Stomach smooth muscle (tissue), 2 donors: ENCODE measurements around the gene CNDP1.

Experiments used
- H3K27ac ChIP-seq: one replicate; pipeline ENCODE4 v1.7.0; 2013; ENCODE audit warnings: mild to moderate bottlenecking, low read length, inconsistent platforms
- H3K27me3 ChIP-seq, 2 donors: one replicate each; pipeline ENCODE4 v1.7.0; 2013; ENCODE audit warnings: low read length in 2 of 2; ENCODE audit not compliant: insufficient read depth in 2 of 2, control insufficient read depth in 1 of 2
- H3K36me3 ChIP-seq, 2 donors: one replicate each; pipeline ENCODE4 v1.7.0; 2013; ENCODE audit warnings: low read length in 2 of 2; ENCODE audit not compliant: control insufficient read depth in 2 of 2, insufficient read depth in 2 of 2
- H3K4me1 ChIP-seq: one replicate; pipeline ENCODE4 v1.7.0; 2013; ENCODE audit warnings: low read length; ENCODE audit not compliant: control insufficient read depth, insufficient read depth
- H3K4me3 ChIP-seq, 2 donors: one replicate each; pipeline ENCODE4 v1.7.0; 2013; ENCODE audit warnings: low read length in 2 of 2
- H3K9ac ChIP-seq, 2 donors: one replicate each; pipeline ENCODE4 v1.7.0; 2013; ENCODE audit warnings: low read length in 2 of 2, mild to moderate bottlenecking in 1 of 2
- H3K9me3 ChIP-seq, 2 donors: one replicate each; pipeline ENCODE4 v1.7.0; 2013; ENCODE audit warnings: low read length in 2 of 2; ENCODE audit not compliant: control insufficient read depth in 2 of 2
- donor health status: healthy.
- donor health status: Pancreatic carcinoma.

The CNDP1 gene, protein sequence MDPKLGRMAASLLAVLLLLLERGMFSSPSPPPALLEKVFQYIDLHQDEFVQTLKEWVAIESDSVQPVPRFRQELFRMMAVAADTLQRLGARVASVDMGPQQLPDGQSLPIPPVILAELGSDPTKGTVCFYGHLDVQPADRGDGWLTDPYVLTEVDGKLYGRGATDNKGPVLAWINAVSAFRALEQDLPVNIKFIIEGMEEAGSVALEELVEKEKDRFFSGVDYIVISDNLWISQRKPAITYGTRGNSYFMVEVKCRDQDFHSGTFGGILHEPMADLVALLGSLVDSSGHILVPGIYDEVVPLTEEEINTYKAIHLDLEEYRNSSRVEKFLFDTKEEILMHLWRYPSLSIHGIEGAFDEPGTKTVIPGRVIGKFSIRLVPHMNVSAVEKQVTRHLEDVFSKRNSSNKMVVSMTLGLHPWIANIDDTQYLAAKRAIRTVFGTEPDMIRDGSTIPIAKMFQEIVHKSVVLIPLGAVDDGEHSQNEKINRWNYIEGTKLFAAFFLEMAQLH

DNA sequence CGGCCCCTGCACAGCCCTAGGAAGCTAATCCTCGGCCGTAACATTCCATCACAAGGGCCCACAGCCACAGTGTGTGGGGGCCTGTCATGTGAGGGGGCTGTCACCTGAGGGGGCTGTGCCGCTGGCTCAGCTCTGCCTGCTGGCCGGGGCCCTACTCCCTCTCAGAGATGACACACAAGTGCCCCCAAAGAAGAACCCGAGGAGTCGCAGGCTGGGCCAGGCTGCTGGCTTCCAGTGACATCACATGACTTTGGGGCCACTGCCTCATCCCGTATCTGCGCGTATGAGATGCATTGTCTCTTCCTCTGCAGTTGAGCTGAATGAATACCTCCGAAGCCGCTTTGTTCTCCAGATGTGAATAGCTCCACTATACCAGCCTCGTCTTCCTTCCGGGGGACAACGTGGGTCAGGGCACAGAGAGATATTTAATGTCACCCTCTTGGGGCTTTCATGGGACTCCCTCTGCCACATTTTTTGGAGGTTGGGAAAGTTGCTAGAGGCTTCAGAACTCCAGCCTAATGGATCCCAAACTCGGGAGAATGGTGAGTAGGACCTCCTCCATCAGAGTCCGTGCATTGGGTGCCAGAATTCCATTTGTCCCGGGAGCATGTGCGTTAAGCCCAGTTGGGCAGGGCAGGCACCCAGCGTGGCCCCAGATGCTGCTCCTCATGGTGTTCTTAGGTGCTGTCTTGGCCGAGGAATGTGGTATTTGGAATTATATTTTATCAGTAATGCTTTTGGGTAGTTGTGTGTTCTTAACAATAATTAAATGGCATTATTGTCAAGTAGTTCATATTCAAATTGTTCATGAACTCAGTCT lies at the start of gene CNDP1:
CNDP1 (plus strand) TSS at position 351 of the 820 bp plus-strand sequence; CDS start at position 519, 168 bp downstream.
- no peak within 1 kb of the TSS for H3K27ac ChIP-seq
- no peaks in the 10 kb centered on the region for H3K4me1 ChIP-seq
- no peak within 1 kb of the TSS for H3K9ac ChIP-seq
- no peaks in the 10 kb centered on the region for H3K9me3 ChIP-seq
- H3K27me3 ChIP-seq: no peaks in the 10 kb centered on the region
- no peak within 1 kb of the TSS for H3K4me3 ChIP-seq
- H3K36me3 ChIP-seq: no peaks in the 10 kb centered on the region

DNA sequence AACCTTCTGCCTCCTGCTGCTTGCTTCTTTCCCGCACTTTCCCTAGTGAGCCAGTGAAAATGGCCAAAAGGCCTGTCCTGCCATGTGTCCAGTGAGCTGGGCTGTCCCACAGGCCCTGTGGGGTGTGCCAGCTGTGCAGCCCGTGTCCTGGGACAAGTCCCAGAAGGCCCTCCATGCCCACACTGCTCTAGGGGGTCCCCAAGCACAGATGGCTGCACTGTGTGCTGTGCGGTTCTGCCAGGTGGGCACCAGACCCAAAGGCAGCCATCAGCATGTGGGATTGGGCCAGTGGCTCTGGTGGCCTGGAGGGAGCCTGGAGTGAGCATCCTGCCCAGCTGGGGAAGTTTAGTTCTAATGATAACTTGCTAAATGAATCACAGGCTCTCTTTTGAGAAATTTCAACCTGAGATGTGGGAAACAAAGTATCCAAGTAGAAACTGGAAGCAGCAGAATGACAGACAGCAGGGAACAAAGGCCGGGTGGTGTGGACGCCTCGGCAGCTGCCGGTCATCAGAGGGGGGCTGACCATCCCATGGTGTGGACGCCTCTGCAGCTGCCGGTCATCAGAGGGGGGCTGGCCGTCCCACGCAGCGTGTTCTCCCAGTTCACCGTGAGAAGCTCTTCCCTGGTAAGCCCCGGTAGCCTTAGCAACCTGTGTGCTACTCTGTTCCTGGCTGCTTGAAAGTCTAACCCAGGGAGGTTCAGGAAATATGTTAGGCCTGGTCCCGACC lies 48.0 kb upstream of the CNDP1 start:
- Histone ChIP-seq H3K4me3 (no peak overlapping the region), H3K9ac (no peak overlapping the region), H3K27ac (no peak overlapping the region)

DNA sequence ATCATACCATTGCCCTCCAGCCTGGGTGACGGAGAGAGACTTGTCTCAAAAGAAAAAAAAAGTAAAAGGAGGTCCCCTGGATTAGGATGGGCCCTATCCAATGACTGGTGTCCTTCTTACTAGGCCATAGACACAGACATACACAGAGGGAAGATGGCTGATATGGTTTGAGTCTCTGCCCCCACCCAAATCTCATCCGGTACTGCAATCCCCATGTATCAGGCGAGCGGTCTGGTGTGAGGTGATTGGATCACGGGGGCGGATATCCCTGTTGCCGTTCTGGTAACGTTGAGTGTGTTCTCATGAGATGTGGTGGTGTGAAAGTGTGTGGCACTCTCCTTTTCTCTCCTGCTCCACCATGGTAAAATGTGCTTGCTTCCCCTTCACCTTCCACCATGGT lies 45.9 kb upstream of the CNDP1 start:
- H3K9ac ChIP-seq: no peak overlapping the region
- H3K27ac ChIP-seq: no peak overlapping the region
- H3K4me1 ChIP-seq: peaks cover 5% of the 10 kb centered on the region
- H3K9me3 ChIP-seq: peaks cover 0 to 4% of the 10 kb centered on the region in 2 donors
- no peak overlapping the region for H3K4me3 ChIP-seq
- peaks cover 0 to 4% of the 10 kb centered on the region in 2 donors for H3K27me3 ChIP-seq
- H3K36me3 ChIP-seq: no peaks in the 10 kb centered on the region

More for the DNA sequence above, 48.0 kb upstream of the CNDP1 start:
- H3K4me1 ChIP-seq: peaks cover 5% of the 10 kb centered on the region
- no peaks in the 10 kb centered on the region for H3K36me3 ChIP-seq
- no peaks in the 10 kb centered on the region for H3K9me3 ChIP-seq
- H3K27me3 ChIP-seq: peaks cover 0 to 4% of the 10 kb centered on the region in 2 donors

DNA sequence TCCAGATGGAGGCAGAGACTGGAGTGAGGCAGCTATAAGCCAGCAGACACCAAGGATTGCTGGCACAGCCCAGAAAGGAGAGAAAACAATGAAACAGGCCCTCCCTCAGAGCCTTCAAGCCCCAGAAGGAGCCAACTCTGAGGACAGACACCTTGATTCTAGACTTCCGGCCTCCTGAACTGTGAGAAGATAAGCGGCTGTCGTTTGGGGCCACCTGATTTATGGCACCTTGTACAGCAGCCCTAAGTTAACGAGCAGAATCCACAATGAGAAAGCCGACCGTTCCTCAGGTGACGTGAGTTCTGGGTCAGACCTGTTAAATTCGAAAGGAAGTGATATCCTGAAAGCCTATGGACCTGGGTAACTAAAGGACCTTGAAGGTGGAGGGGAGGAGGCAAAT lies 45.4 kb upstream of the CNDP1 start:
- Histone ChIP-seq H3K9me3 (peaks cover 0 to 4% of the 10 kb centered on the region in 2 donors), H3K36me3 (no peaks in the 10 kb centered on the region), H3K27ac (no peak overlapping the region), H3K9ac (no peak overlapping the region), H3K27me3 (peaks cover 0 to 4% of the 10 kb centered on the region in 2 donors), H3K4me3 (no peak overlapping the region), H3K4me1 (peaks cover 5% of the 10 kb centered on the region)

DNA sequence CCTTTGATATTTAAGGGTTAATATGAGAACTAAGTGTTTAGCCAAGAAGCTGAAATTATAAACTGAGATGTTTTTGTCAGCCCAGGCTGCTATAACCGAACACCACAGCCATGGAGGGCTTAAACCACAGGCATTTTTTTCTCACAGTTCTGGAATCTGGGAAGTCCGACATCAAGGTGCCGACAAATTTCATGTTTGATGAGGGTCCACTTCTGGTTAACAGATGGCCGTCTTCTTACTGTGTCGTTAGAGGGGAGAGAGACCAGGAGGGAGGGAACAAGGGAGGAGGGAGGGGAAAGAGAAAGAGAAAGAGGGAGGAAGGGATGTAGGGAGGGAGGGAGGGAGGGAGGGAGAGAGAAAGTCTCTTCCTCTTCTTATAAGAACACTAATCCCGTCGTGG lies 44.6 kb upstream of the CNDP1 start:
- Histone ChIP-seq H3K27me3 (peaks cover 0 to 4% of the 10 kb centered on the region in 2 donors), H3K36me3 (no peaks in the 10 kb centered on the region), H3K9ac (no peak overlapping the region), H3K4me3 (no peak overlapping the region), H3K27ac (no peak overlapping the region), H3K4me1 (peaks cover 5% of the 10 kb centered on the region), H3K9me3 (peaks cover 0 to 4% of the 10 kb centered on the region in 2 donors)

DNA sequence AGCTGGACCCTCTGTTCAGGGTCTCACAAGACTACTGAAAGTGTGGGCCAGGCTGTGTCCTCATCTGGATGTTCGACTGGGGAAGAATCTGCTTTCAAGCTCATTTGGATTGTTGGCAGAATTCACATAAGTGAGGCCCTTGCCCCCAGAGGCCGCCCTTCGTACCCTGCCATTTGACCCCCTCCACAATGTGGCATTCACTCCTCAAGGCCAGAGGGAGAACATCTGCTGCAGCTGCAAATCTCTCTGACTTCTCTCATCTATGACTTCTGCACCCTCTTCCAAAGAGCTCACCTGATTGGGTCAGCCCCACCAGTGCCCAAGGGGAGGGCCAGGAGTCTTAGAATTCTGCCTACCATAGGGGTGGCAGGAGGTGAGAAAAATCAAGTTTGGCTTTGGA lies 42.0 kb upstream of the CNDP1 start:
- Histone ChIP-seq H3K4me3 (no peak overlapping the region), H3K27ac (no peak overlapping the region), H3K9ac (no peak overlapping the region), H3K27me3 (peaks cover 0 to 4% of the 10 kb centered on the region in 2 donors), H3K4me1 (peaks cover 8% of the 10 kb centered on the region), H3K36me3 (no peaks in the 10 kb centered on the region), H3K9me3 (peaks cover 0 to 4% of the 10 kb centered on the region in 2 donors)

DNA sequence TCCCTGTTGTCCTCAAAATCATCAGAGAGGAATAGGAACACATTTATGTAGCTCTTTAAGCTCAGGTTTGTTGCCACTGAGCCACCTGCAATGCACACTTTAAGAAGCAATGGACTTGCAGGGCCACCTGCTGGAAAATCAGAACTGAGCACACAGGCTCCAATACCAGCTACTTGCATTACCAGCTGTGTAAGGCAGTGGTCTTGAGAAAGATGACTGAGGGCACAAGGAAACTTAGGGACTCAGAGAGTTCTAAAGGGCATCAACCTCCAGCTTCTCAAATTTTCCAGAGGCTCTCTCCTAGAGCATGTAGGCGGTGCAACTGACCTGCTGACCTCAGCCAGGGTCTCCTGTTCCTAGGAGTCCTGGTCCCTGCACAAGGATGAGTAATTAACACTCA lies 40.6 kb upstream of the CNDP1 start:
- H3K9ac ChIP-seq: no peak overlapping the region
- no peaks in the 10 kb centered on the region for H3K36me3 ChIP-seq
- peaks cover 0 to 4% of the 10 kb centered on the region in 2 donors for H3K9me3 ChIP-seq
- H3K27me3 ChIP-seq: peaks cover 0 to 2% of the 10 kb centered on the region in 2 donors
- H3K4me3 ChIP-seq: no peak overlapping the region
- H3K27ac ChIP-seq: no peak overlapping the region
- H3K4me1 ChIP-seq: peaks cover 11% of the 10 kb centered on the region

DNA sequence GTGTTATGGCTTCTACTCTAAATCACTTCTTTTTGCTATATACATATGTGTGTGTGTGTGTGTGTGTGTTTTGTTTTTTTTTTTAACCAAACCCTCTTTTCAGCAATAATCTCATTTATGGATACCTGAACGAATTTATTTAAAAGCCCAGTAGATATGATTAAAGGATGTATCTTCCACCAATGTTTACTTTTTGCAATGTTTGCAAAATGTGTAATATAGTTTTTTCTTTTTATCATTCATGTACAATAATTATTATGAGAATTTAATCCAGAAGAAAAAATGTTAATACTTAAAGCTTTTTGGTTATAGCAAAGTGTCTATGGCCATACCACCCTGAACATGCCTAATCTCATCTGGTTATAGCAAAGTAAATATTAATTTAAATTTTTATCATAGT lies 39.8 kb upstream of the CNDP1 start:
- Histone ChIP-seq H3K9ac (no peak overlapping the region), H3K36me3 (no peaks in the 10 kb centered on the region), H3K4me1 (peaks cover 14% of the 10 kb centered on the region), H3K27me3 (no peaks in the 10 kb centered on the region), H3K4me3 (no peak overlapping the region), H3K27ac (no peak overlapping the region), H3K9me3 (peaks cover 0 to 4% of the 10 kb centered on the region in 2 donors)

DNA sequence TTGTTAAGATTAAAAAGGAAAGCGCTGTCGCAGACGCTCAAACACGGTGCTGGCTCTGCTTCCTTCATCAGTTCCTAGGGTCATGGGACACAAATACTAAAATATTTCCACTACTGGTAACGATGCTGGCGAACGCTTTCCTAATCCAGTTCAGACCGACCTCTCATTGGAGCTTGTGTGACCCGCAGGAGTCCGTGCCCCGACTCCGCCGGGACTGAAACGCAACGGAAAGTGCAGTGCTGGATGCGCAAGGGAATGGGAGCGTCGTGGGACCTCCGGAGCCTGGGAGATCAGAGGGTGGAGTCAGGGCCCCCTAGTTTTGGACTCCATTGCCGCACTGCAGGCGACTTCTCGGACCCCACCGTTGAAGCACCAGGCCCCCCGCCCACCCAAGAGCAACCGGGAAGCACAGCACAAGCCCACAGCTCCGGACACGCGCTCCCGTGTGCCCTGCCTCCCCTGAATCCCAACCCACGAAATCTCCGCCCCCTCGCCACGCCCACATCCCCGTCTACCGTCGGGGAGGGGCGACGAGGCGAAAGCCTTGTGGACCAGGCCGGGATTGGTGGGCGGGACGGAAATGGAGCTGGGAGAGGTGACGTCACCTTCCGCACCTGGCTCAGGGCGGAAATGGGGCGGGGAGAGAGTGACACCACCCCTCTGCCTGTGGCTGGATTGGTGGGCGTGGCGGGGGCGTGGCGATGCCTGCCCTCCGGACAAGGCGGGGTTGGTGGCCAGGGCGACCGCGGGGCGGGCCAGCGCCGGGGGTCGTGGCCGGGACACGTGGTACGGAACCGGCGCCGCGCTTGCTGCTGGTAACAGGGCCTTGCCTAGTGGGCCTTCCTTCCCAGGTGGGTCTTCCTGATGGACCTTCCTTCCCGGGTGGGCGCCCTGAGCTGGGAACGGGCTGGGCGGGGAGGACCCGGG lies 38.5 kb upstream of the CNDP1 start, which contains the start of gene CNDP2:
CNDP2 (plus strand) TSS at position 783 of the 927 bp plus-strand sequence. CDS start 3,611 bp downstream, outside the sequence.
- Histone ChIP-seq H3K9ac (peak within 1 kb of the TSS; percentile 83 to 85), H3K27me3 (no peaks in the 10 kb centered on the region), H3K27ac (peak within 1 kb of the TSS; percentile 76), H3K36me3 (no peaks in the 10 kb centered on the region), H3K9me3 (peaks cover 0 to 4% of the 10 kb centered on the region in 2 donors), H3K4me3 (peak within 1 kb of the TSS; percentile 88 to 94), H3K4me1 (peaks cover 14% of the 10 kb centered on the region)
